Measurements from ENCODE around the gene DDX24.

- no peak for TF ChIP-seq CTCF (IDR thresholded peaks at IDR 0.05; ENCODE audit: poor library complexity)
- no peak for TF ChIP-seq EZH2phosphoT487 (IDR thresholded peaks at IDR 0.05; ENCODE audit: low read depth, severe bottlenecking, unreplicated experiment)
- TF ChIP-seq EZH2 (IDR thresholded peaks at IDR 0.05; ENCODE audit: borderline replicate concordance), result no peak
Observed at GRCh38 chr14:94015223-94015622, 65.8 kb downstream of the DDX24 start.
